ENCODE measurements around the gene NINL.

NINL gene

DNA sequence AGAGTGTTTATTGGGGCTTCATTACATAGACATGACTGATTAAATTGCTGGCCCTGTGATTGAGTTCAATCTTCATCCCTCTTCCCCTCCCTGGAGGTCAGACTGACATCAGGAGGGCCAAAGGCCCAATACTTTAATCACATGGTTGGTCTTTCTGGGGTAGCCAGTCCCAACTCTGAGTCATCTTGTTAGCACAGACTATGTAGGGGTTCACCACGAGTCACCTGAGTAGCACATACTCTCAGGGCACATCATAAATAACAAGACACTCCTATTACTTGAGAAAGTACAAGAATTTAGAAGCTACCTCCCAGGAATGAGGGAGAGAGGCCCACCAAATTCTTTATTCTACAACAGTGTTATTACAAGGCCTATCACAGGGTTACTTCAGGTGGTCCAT lies 166.6 kb downstream of the NINL start:
- no peak for DNase-seq (ENCODE audit: low read depth in 2 of 2)

GRCh38 chr20:25408890-25409289 lies 176.4 kb downstream of the NINL start:
- DNase-seq (ENCODE audit: low read depth in 2 of 2), result no peak

GRCh38 chr20:25408170-25408547 lies 177.2 kb downstream of the NINL start:
- DNase-seq (ENCODE audit: low read depth in 2 of 2), result no peak

DNA sequence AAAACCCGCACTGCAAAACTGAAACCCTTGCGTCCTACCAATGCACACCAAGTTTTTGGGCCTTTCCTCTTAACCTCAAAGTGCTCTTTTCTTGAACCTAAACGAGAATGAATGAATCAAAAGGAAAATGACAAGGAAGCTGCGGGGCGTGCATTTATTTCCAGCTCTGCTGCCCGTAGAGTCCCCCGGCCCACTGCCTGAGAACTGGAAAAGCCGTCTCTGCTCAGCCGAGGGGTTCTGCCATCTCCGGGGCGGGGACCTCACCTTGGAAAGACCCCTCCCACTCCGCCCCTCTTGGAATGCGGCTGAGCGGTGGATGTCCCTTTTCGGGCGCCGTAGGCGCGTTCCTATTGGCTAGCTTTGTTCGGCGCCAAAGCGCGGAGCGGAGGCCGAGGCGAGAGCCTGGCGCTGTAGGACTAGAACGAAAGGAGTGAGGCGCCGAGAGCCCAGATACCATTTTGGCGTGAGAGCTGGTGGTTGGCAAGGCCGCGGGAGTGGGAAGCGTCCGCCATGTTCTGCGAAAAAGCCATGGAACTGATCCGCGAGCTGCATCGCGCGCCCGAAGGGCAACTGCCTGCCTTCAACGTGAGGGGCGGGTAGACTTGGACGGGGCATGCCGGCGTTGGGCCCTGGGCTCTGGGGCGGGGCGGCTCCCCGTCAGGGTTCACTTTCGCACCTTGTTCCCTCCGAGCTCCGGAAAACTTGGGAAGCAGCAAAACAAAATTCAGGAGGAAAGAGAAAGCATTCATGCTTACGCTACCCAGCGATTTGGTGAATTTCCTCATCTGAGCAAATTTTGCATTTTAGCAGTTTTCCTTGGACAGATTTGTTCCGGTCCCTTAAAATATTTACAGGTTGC lies 177.8 kb downstream of the NINL start, which contains the start of gene GINS1:
Gene GINS1, plus strand, starts transcription at position 363 of the 859 bp plus-strand sequence. Its CDS starts 148 bp downstream, at position 511.
- peak; percentile 40 to 57 for DNase-seq (ENCODE audit: low read depth in 2 of 2)

Data from activated CD8-positive, alpha-beta memory T cell treated with anti-CD3 and anti-CD28 coated beads for 4 hours (primary cell).